HepG2 (cell line): ENCODE results near the gene PCGF3. TPM values are rescaled to one million over a fixed set of nuclear protein-coding genes. Genes with fewer than 3 reads are reported as not detected.

Experiments used
- ELF3 ChIP-seq: IDR thresholded peaks from 2 replicates; pipeline ENCODE4 v1.6.1; 2016; ENCODE audit warnings: missing genetic modification reagents, missing compliant biosample characterization
- HCFC1 ChIP-seq: fragments of 150-350 bp; IDR thresholded peaks from 2 replicates; pipeline ENCODE4 v1.6.1; 2014; ENCODE audit warnings: low read depth, low read length
- MAFF ChIP-seq: IDR thresholded peaks from 2 replicates; pipeline ENCODE4 v1.6.1; 2011; ENCODE audit warnings: low read depth, low read length, improper control_type of control experiment
- MED1 ChIP-seq: sonication (generic); formaldehyde crosslinking; IDR thresholded peaks from 2 replicates; pipeline ENCODE4 v1.4.0; 2020; ENCODE audit warnings: missing genetic modification reagents
- U2AF2 ChIP-seq: fragments of 200-400 bp; formaldehyde crosslinking; IDR thresholded peaks from 2 replicates; pipeline ENCODE4 v1.6.1; 2017; ENCODE audit warnings: low read depth, mild to moderate bottlenecking, low read length
- YEATS4 ChIP-seq: sonication (generic); formaldehyde crosslinking; IDR thresholded peaks from 2 replicates; pipeline ENCODE4 v1.4.0; 2020; ENCODE audit warnings: missing genetic modification reagents, borderline replicate concordance
- ZBED4 ChIP-seq: sonication (generic); formaldehyde crosslinking; IDR thresholded peaks from 2 replicates; pipeline ENCODE4 v1.4.0; 2020; ENCODE audit warnings: missing genetic modification reagents, borderline replicate concordance
- ZBTB42 ChIP-seq: sonication (generic); formaldehyde crosslinking; IDR thresholded peaks from 2 replicates; pipeline ENCODE4 v1.5.0; 2020; ENCODE audit warnings: mild to moderate bottlenecking, missing genetic modification reagents
- ZNF24 ChIP-seq: fragments of 450-650 bp; IDR thresholded peaks from 2 replicates; pipeline ENCODE4 v1.6.1; 2017; ENCODE audit warnings: antibody characterized with exemption, mild to moderate bottlenecking
- ZNF260 ChIP-seq: sonication (generic); formaldehyde crosslinking; IDR thresholded peaks from 2 replicates; pipeline ENCODE4 v1.4.0; 2020; ENCODE audit warnings: missing genetic modification reagents, low read depth, mild to moderate bottlenecking, borderline replicate concordance
- ZNF263 ChIP-seq: sonication (generic); formaldehyde crosslinking; IDR thresholded peaks from 2 replicates; pipeline ENCODE4 v1.4.0; 2020; ENCODE audit warnings: missing genetic modification reagents
- ZNF446 ChIP-seq: sonication (generic); formaldehyde crosslinking; IDR thresholded peaks from 2 replicates; pipeline ENCODE4 v1.5.0; 2020; ENCODE audit warnings: mild to moderate bottlenecking, missing genetic modification reagents
- ZNF569 ChIP-seq: sonication (generic); formaldehyde crosslinking; IDR thresholded peaks from 2 replicates; pipeline ENCODE4 v1.5.0; 2020; ENCODE audit warnings: mild to moderate bottlenecking, missing genetic modification reagents, moderate library complexity, borderline replicate concordance
- ZNF616 ChIP-seq: sonication (generic); formaldehyde crosslinking; IDR thresholded peaks from 2 replicates; pipeline ENCODE4 v1.5.0; 2020; ENCODE audit warnings: low read depth, mild to moderate bottlenecking, missing genetic modification reagents
- ZNF749 ChIP-seq: sonication (generic); formaldehyde crosslinking; IDR thresholded peaks from 2 replicates; pipeline ENCODE4 v1.8.0; 2022; ENCODE audit warnings: mild to moderate bottlenecking, missing genetic modification reagents, moderate library complexity, borderline replicate concordance
- polyA plus RNA-seq, 8 experiments: library from polyadenylated mRNA; depleted of rRNA in 3 of 8; stranded (reverse) in 7 of 8; unstranded in 1 of 8; fragments of >200 nt; fragmentation: Illumina TruSeq in 4 of 8; extraction: Trizol in 4 of 8; gene quantifications; 2 replicates each; pipeline versions ENCODE4 v1.2.1 to v1.2.3, GENCODE V29; 2011 to 2016; ENCODE audit warnings: low read depth in 4 of 8, missing spikeins in 1 of 8, mixed read lengths in 1 of 8; ENCODE audit not compliant: insufficient read depth in 1 of 8
- total RNA-seq, 5 experiments: library from RNA; depleted of rRNA; stranded (reverse); fragments of >200 nt; fragmentation: Illumina TruSeq; extraction: Trizol; gene quantifications; 2 replicates each; pipeline ENCODE4 v1.2.3, GENCODE V29; 2016; ENCODE audit warnings: low read depth in 1 of 5
- TF ChIP-seq, protein P1 (sequence below), 2 experiments: sonication (generic) in 1 of 2; formaldehyde crosslinking in 1 of 2; IDR thresholded peaks; 2 replicates each; pipeline versions ENCODE4 v1.5.1 to v1.6.1; 2011 to 2020; ENCODE audit warnings: borderline replicate concordance in 1 of 2, low read depth in 1 of 2, low read length in 1 of 2, mild to moderate bottlenecking in 1 of 2, missing genetic modification reagents in 1 of 2, moderate library complexity in 1 of 2
- TF ChIP-seq, protein P2 (sequence below): sonication (generic); formaldehyde crosslinking; conservative IDR thresholded peaks from 2 replicates; pipeline ENCODE4 v1.4.0; 2020; ENCODE audit warnings: mild to moderate bottlenecking, missing genetic modification reagents, moderate library complexity
- TF ChIP-seq, protein P3 (sequence below): IDR thresholded peaks from 2 replicates; pipeline ENCODE4 v1.6.1; 2018; ENCODE audit warnings: missing genetic modification reagents, mild to moderate bottlenecking, missing compliant biosample characterization

The PCGF3 gene
- total and polyA plus RNA-seq, 2 of the 13 experiments (the other 11 are each of a cell fraction or from before 2014, with no cell fraction given), result 28.6 to 66.2 TPM

DNA sequence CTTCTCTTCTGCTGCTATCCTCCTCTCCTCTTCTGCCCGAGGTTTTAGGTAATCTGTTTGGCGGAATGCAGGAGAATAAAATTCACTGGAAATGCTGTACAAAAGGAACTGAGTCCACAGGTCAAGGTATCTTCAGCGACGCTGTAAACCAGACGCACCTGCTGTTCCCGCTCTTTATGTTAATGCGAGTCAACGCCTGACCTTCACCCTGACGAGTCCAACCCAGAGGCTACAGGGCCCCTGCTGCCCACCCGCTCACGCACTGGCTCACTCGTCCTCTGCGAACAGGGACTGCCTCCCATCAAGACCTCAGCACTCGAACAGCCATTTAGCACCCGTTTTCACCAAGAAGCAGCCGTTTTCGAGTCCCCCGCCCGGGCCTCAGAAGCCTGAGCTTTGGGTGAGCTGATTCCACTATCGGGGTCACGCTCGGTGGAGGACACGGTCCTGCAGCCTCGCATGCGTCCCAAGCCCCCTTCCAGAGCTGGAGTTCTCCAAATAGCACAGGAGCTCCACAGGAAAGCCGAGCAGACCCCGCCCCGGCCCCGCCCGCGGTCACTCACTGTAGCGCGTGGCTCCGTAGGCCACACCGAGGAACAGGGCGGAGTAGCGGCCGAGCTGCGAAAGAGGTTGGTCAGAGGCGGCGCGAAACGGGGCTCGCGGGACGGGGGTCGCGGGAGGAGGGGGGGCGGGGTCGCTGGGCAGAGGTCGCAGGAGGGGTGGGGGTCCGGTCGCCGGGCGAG, 32.1 kb upstream of the PCGF3 start (continued):
- TF ChIP-seq, protein P1, sequence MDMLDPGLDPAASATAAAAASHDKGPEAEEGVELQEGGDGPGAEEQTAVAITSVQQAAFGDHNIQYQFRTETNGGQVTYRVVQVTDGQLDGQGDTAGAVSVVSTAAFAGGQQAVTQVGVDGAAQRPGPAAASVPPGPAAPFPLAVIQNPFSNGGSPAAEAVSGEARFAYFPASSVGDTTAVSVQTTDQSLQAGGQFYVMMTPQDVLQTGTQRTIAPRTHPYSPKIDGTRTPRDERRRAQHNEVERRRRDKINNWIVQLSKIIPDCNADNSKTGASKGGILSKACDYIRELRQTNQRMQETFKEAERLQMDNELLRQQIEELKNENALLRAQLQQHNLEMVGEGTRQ (IDR thresholded peaks at IDR 0.05; ENCODE audit: low read depth, low read length), result no peak
- TF ChIP-seq, protein P1 (CRISPR knock-in tag; IDR thresholded peaks at IDR 0.05; ENCODE audit: borderline replicate concordance), result no peak
- TF ChIP-seq, protein P2, sequence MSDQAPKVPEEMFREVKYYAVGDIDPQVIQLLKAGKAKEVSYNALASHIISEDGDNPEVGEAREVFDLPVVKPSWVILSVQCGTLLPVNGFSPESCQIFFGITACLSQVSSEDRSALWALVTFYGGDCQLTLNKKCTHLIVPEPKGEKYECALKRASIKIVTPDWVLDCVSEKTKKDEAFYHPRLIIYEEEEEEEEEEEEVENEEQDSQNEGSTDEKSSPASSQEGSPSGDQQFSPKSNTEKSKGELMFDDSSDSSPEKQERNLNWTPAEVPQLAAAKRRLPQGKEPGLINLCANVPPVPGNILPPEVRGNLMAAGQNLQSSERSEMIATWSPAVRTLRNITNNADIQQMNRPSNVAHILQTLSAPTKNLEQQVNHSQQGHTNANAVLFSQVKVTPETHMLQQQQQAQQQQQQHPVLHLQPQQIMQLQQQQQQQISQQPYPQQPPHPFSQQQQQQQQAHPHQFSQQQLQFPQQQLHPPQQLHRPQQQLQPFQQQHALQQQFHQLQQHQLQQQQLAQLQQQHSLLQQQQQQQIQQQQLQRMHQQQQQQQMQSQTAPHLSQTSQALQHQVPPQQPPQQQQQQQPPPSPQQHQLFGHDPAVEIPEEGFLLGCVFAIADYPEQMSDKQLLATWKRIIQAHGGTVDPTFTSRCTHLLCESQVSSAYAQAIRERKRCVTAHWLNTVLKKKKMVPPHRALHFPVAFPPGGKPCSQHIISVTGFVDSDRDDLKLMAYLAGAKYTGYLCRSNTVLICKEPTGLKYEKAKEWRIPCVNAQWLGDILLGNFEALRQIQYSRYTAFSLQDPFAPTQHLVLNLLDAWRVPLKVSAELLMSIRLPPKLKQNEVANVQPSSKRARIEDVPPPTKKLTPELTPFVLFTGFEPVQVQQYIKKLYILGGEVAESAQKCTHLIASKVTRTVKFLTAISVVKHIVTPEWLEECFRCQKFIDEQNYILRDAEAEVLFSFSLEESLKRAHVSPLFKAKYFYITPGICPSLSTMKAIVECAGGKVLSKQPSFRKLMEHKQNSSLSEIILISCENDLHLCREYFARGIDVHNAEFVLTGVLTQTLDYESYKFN (CRISPR knock-in tag), result peak; percentile 51; the same call in 1 of the 2 replicates
- TF ChIP-seq ZNF616 (CRISPR knock-in tag), result no peak
- no peak for TF ChIP-seq ELF3 (CRISPR knock-in tag)
- TF ChIP-seq ZBED4 (CRISPR knock-in tag), result no peak
- TF ChIP-seq ZNF749, result no peak
- no peak for TF ChIP-seq U2AF2
- no peak for TF ChIP-seq ZNF569 (CRISPR knock-in tag)
- TF ChIP-seq ZBTB42 (CRISPR knock-in tag), result no peak
- TF ChIP-seq ZNF446 (CRISPR knock-in tag), result no peak
- TF ChIP-seq, protein P3, sequence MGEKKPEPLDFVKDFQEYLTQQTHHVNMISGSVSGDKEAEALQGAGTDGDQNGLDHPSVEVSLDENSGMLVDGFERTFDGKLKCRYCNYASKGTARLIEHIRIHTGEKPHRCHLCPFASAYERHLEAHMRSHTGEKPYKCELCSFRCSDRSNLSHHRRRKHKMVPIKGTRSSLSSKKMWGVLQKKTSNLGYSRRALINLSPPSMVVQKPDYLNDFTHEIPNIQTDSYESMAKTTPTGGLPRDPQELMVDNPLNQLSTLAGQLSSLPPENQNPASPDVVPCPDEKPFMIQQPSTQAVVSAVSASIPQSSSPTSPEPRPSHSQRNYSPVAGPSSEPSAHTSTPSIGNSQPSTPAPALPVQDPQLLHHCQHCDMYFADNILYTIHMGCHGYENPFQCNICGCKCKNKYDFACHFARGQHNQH (CRISPR knock-in tag), result no peak
- peak; percentile 38 for TF ChIP-seq MED1 (CRISPR knock-in tag)
- TF ChIP-seq ZNF24, result no peak
- peak; percentile 47; the same call in 1 of the 2 replicates for TF ChIP-seq YEATS4 (CRISPR knock-in tag)
- TF ChIP-seq HCFC1, result no peak
- no peak for TF ChIP-seq ZNF263
- TF ChIP-seq MAFF, result no peak
- no peak for TF ChIP-seq ZNF260 (CRISPR knock-in tag)
